PC-3 (cell line): Measurements from ENCODE around the gene DLGAP3. TPM values are rescaled to one million over a fixed set of nuclear protein-coding genes. Genes with fewer than 3 reads are reported as not detected.
"Not testable (repeated sequence)": the region's sequence is repeated elsewhere in the genome, so short reads cannot be mapped to it uniquely, and the experiment has no call there.

Source experiments
- ATAC-seq: fragments of 200-7000 bp; cut with Tn5 transposase; 2 replicates; pipeline ENCODE4 v1.9.1; 2020; ENCODE audit warnings: mild to moderate bottlenecking, moderate library complexity
- BruUV-seq: library from RNA; stranded (reverse); fragments of 400-500 nt; replicated peaks from 2 replicates; lab custom pipeline; 2021; lab: Mats Ljungman, UMichigan
- CTCF ChIA-PET: fragments of 300-600 bp; sonication (Branson Sonifier 250); formaldehyde crosslinking; loops from one replicate; lab custom pipeline; 2022; ENCODE audit warnings: antibody characterized with exemption; lab: Charles Lee
- POLR2A ChIA-PET: fragments of 300-600 bp; sonication (Branson Sonifier 250); formaldehyde crosslinking; loops from one replicate; lab custom pipeline; 2022; ENCODE audit warnings: antibody characterized with exemption; ENCODE audit not compliant: unreplicated experiment; lab: Charles Lee
- DNase-seq: peaks from one replicate; pipeline ENCODE4 v3.0.0-alpha.2; 2015
- H2AFZ ChIP-seq: fragments of 300-600 bp; sonication (generic); 2 replicates; pipeline ENCODE4 v1.6.0; 2016; ENCODE audit warnings: antibody characterized with exemption, low read length
- H3F3A ChIP-seq: fragments of 300-600 bp; sonication (generic); one replicate; pipeline ENCODE4 v1.6.0; 2017; ENCODE audit warnings: antibody characterized with exemption, low read length, control low read depth, mild to moderate bottlenecking; ENCODE audit not compliant: unreplicated experiment
- H3K27ac ChIP-seq: fragments of 300-600 bp; sonication (generic); 2 replicates; pipeline ENCODE4 v1.5.1; 2016; ENCODE audit warnings: mild to moderate bottlenecking, low read length
- H3K27me3 ChIP-seq: fragments of 300-600 bp; sonication (generic); 2 replicates; pipeline ENCODE4 v1.6.1; 2016; ENCODE audit warnings: low read length, mixed read lengths
- H3K36me3 ChIP-seq: fragments of 300-600 bp; sonication (generic); 2 replicates; pipeline ENCODE4 v1.6.1; 2016; ENCODE audit warnings: low read depth, mixed run types, low read length, mixed read lengths
- H3K4me1 ChIP-seq: fragments of 300-600 bp; sonication (generic); 2 replicates; pipeline ENCODE4 v1.5.1; 2016; ENCODE audit warnings: low read length; ENCODE audit not compliant: insufficient read depth
- H3K4me2 ChIP-seq: fragments of 300-600 bp; sonication (generic); 2 replicates; pipeline ENCODE4 v1.6.0; 2016; ENCODE audit warnings: low read length
- H3K4me3 ChIP-seq: fragments of 300-600 bp; sonication (generic); 2 replicates; pipeline ENCODE4 v1.5.1; 2016; ENCODE audit warnings: mild to moderate bottlenecking, low read length, mixed read lengths
- H3K79me2 ChIP-seq: fragments of 300-600 bp; sonication (generic); 2 replicates; pipeline ENCODE4 v1.6.1; 2017; ENCODE audit warnings: low read length, mixed read lengths
- H3K9ac ChIP-seq: fragments of 300-600 bp; sonication (generic); 2 replicates; pipeline ENCODE4 v1.6.0; 2016; ENCODE audit warnings: mild to moderate bottlenecking, low read length
- H3K9me2 ChIP-seq: fragments of 300-600 bp; sonication (generic); replicated peaks from 2 replicates; pipeline ENCODE4 v1.6.1; 2016; ENCODE audit warnings: mixed run types, low read length, mixed read lengths
- H3K9me3 ChIP-seq: fragments of 300-600 bp; sonication (generic); 2 replicates; pipeline ENCODE4 v1.6.1; 2016; ENCODE audit warnings: low read length, mixed read lengths
- H4K20me1 ChIP-seq: fragments of 300-600 bp; sonication (generic); 2 replicates; pipeline ENCODE4 v1.6.1; 2016; ENCODE audit warnings: low read length, mixed read lengths
- EZH2 ChIP-seq: fragments of 300-600 bp; sonication (generic); IDR thresholded peaks from one replicate; pipeline ENCODE4 v1.6.1; 2017; ENCODE audit warnings: antibody characterized with exemption, mild to moderate bottlenecking, low read length; ENCODE audit not compliant: unreplicated experiment
- EZH2phosphoT487 ChIP-seq: fragments of 300-600 bp; sonication (generic); IDR thresholded peaks from 2 replicates; pipeline ENCODE4 v1.6.1; 2018; ENCODE audit warnings: mild to moderate bottlenecking, antibody characterized with exemption, low read length, borderline replicate concordance
- intact Hi-C: fragments of 100-400 bp; cut with micrococcal nuclease; formaldehyde crosslinking; loops from 2 replicates; pipeline ENCODE4 v1.9.0; 2023
- total RNA-seq: library from RNA; depleted of rRNA; stranded (reverse); fragments of >200 nt; gene quantifications from 2 replicates; pipeline ENCODE4 v1.2.3, GENCODE V29; 2014
- TF ChIP-seq, protein P1 (sequence below): fragments of 300-600 bp; sonication (generic); conservative IDR thresholded peaks from 2 replicates; pipeline ENCODE4 v1.5.1; 2017; ENCODE audit warnings: antibody characterized with exemption, low read depth, mild to moderate bottlenecking, low read length

DLGAP3 gene
- total RNA-seq, 1 experiment from 2014 or later: not detected

DNA sequence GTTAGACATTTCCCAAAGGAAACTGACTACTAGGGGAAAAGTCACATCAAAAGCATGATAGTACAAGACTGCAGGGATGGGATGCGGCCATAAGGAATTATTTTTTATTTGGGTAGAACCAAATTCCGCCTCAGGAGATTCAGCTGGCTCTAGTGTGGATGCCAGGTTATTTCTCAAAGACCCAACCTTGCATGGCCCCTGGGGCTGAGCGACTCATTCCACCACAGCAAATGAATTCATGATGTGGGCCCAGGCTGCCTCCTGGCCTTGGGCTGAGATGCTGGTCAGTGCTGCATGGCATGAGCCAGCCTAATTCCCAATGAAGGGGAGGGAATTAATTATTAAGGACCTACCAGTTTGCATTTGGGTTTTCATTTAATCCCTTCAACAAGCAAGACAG, 43.9 kb upstream of the DLGAP3 start:
- ChIA-PET CTCF (no interaction called here), POLR2A (no interaction called here)
- Histone ChIP-seq H3K79me2 (no peaks in the 10 kb centered on the region), H3K27me3 (no peaks in the 10 kb centered on the region), H3K4me1 (peaks cover 11% of the 10 kb centered on the region), H3K4me3 (no peak overlapping the region), H3K4me2 (no peak overlapping the region), H3K27ac (no peak overlapping the region), H3K9me3 (no peaks in the 10 kb centered on the region), H3F3A (no peaks in the 10 kb centered on the region), H3K9ac (no peak overlapping the region), H4K20me1 (no peaks in the 10 kb centered on the region), H3K36me3 (no peaks in the 10 kb centered on the region), H2AFZ (no peak overlapping the region), H3K9me2 (no peaks in the 10 kb centered on the region)
- no TSS peak for BruUV-seq
- intact Hi-C loops: no loop called here
- ATAC-seq (peak; percentile 28; the same call in 1 of the 2 replicates), DNase-seq (no peak)
- TF ChIP-seq EZH2: no peak
- TF ChIP-seq, protein P1, sequence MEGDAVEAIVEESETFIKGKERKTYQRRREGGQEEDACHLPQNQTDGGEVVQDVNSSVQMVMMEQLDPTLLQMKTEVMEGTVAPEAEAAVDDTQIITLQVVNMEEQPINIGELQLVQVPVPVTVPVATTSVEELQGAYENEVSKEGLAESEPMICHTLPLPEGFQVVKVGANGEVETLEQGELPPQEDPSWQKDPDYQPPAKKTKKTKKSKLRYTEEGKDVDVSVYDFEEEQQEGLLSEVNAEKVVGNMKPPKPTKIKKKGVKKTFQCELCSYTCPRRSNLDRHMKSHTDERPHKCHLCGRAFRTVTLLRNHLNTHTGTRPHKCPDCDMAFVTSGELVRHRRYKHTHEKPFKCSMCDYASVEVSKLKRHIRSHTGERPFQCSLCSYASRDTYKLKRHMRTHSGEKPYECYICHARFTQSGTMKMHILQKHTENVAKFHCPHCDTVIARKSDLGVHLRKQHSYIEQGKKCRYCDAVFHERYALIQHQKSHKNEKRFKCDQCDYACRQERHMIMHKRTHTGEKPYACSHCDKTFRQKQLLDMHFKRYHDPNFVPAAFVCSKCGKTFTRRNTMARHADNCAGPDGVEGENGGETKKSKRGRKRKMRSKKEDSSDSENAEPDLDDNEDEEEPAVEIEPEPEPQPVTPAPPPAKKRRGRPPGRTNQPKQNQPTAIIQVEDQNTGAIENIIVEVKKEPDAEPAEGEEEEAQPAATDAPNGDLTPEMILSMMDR: no peak
- TF ChIP-seq EZH2phosphoT487: no peak

GRCh38 chr1:34970829-34971228, 41.4 kb upstream of the DLGAP3 start:
- peak overlapping the region; percentile 35; the same call in 1 of the 2 replicates for H2AFZ ChIP-seq
- no peaks in the 10 kb centered on the region for H3K79me2 ChIP-seq
- CTCF ChIA-PET: interaction anchor here (0.6 kb wide), 1 partner anchor 111 kb away, joined by 3 read pairs; the partner anchor contains the start of gene SMIM12
- peak; percentile 48 for DNase-seq
- POLR2A ChIA-PET: no interaction called here
- BruUV-seq: no TSS peak
- no peak overlapping the region for H3K9ac ChIP-seq
- no peaks in the 10 kb centered on the region for H3K36me3 ChIP-seq
- H3K4me3 ChIP-seq: no peak overlapping the region
- peak; percentile 76 for ATAC-seq
- TF ChIP-seq EZH2phosphoT487: no peak
- no peak for TF ChIP-seq EZH2
- TF ChIP-seq, protein P1: no peak
- H3F3A ChIP-seq: no peaks in the 10 kb centered on the region
- H3K9me2 ChIP-seq: no peaks in the 10 kb centered on the region
- H3K27me3 ChIP-seq: no peaks in the 10 kb centered on the region
- no peaks in the 10 kb centered on the region for H3K9me3 ChIP-seq
- H3K4me1 ChIP-seq: peaks cover 11% of the 10 kb centered on the region
- intact Hi-C loops: no loop called here
- H3K4me2 ChIP-seq: peak overlapping the region; percentile 29
- H3K27ac ChIP-seq: no peak overlapping the region
- no peaks in the 10 kb centered on the region for H4K20me1 ChIP-seq

DNA sequence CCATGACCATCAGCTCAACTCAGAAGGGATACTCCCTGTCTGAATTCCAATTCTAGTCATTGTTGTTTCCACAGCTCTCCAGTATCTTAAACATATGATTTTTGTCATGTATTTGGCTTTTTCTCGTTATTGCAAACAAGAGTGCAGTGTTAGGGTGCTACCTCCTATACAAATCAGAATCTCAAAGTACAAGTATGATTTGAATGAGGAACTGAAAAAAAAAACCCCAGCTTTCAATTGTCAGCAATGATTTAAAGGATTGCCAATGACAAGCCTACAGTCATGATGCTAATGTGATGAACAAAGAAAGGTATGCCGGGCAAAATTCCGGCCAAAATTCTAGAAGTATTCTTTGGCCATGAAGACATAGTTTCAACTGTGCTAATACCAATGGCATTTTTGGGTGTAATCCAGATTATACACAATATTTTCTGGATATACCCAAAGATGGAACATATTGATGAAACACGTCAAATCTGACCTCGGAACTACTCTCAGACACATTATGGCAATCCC, 40.8 kb upstream of the DLGAP3 start:
- TF ChIP-seq, protein P1: no peak
- no peak for TF ChIP-seq EZH2
- no peak for TF ChIP-seq EZH2phosphoT487
- ChIA-PET POLR2A (no interaction called here), CTCF (no interaction called here)
- Histone ChIP-seq H3K9me3 (no peaks in the 10 kb centered on the region), H3K79me2 (no peaks in the 10 kb centered on the region), H3K27ac (no peak overlapping the region), H3K4me2 (no peak overlapping the region), H4K20me1 (no peaks in the 10 kb centered on the region), H3K9me2 (no peaks in the 10 kb centered on the region), H3K36me3 (no peaks in the 10 kb centered on the region), H2AFZ (no peak overlapping the region), H3K4me1 (peaks cover 11% of the 10 kb centered on the region), H3K27me3 (no peaks in the 10 kb centered on the region), H3K4me3 (no peak overlapping the region), H3K9ac (no peak overlapping the region), H3F3A (no peaks in the 10 kb centered on the region)
- BruUV-seq: no TSS peak
- DNase-seq: no peak
- no peak for ATAC-seq
- intact Hi-C loops: no loop called here

- not testable (repeated sequence) for BruUV-seq, H3K9ac ChIP-seq
Measured at GRCh38 chr1:34968297-34968696, 38.8 kb upstream of the DLGAP3 start.

More at GRCh38 chr1:34968297-34968696, 38.8 kb upstream of the DLGAP3 start:
- H3K4me1 ChIP-seq: peaks cover 11% of the 10 kb centered on the region
- ATAC-seq, H3K27ac ChIP-seq, H3K79me2 ChIP-seq, CTCF ChIA-PET, intact Hi-C loops, POLR2A ChIA-PET, H3K9me3 ChIP-seq, H3K36me3 ChIP-seq, H3K4me2 ChIP-seq, H3K9me2 ChIP-seq, H4K20me1 ChIP-seq, H3F3A ChIP-seq, H3K4me3 ChIP-seq, H2AFZ ChIP-seq, DNase-seq, H3K27me3 ChIP-seq: not testable (repeated sequence)
